Occipital lobe (tissue), 2 donors: ENCODE results near the gene ITGB8. TPM values are rescaled to one million over a fixed set of nuclear protein-coding genes. Genes with fewer than 3 reads are reported as not detected.

Source experiments
- DNase-seq: peaks from one replicate; lab custom pipeline; 2025; lab: John Stamatoyannopoulos, UW
- total RNA-seq: library from RNA; depleted of rRNA; stranded (reverse); fragments of >200 nt; gene quantifications from one replicate; pipeline ENCODE4 v1.2.3, GENCODE V29; 2014

ITGB8 gene
- total RNA-seq, 1 donor from 2014 or later = 109 TPM

DNA sequence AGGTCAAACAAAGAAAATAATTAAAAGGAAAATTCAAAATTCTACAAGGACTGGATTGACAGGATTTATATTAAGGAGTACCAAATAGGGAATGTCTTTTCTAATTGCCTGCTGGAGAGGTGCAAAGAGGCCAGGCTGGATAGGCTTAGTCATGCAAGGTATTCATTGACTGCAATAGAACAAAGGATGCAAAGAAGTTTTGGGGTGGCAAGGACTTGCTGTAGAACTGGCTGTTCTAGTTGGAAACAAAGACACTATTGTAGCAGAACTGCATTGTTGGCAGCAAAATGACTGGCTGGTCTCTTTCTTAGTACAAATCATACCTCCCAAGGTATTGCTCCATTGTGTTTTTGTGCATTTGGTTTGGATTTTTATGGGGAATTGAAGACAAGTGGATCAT, 10.1 kb downstream of the ITGB8 start:
- DNase-seq = peak; percentile 33

DNA sequence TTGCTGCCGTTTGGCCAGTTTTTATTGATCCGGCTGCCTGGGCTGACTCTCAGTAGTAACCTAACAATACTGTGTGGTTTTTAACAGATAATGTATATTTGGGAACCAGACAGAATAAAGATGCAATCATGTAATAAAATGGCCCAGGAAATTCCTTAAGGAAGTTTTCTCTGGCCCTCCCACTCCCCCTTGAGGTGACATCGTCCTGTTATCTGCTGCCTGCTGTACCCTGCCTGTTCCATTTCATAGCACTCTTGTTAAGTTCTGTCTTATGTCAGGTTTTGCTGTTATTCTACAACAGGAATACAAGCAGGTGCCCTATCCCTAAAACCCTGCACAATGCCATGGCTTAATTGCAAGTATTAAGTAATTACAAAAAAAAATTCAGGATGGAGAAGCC, 12.5 kb downstream of the ITGB8 start:
- DNase-seq = no peak

DNA sequence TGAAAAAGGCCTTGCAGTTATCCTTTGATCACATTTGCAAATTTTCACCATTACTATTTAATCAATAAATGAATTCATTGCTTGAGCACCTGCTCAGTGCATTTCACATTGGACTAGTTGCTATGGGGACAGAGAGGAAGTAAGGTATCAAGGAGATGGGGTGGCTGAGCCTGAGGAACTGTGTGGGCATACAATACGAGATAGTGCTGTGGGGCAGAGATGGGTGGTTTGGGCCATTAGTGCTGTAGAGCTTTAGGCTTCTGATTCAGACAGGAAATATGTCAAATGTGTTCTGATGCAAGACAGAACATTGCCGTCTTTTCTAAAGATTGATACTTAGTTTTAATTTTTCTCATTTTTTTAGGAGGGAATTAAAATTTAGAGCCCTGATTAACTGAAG, 13.2 kb downstream of the ITGB8 start:
- no peak for DNase-seq

DNA sequence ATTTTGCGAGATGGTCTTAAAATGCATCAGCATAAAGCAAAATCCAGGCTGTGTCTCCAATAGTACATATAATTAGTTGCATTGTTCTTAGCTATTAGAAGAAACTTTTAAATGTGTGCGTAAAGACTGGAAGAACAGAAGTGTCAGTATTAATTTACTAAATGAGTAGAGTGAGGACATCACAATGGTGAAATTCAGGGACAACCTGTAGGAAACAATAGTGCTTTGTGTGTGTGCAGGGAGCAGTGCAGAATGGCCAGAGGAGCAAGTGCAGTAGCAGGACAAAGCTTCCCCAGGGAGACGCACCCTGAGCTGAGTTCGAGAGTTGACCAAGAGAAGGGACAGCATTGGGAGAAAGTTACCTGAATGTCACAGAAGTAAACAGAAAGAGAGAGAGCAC, 13.7 kb downstream of the ITGB8 start:
- no peak for DNase-seq

DNA sequence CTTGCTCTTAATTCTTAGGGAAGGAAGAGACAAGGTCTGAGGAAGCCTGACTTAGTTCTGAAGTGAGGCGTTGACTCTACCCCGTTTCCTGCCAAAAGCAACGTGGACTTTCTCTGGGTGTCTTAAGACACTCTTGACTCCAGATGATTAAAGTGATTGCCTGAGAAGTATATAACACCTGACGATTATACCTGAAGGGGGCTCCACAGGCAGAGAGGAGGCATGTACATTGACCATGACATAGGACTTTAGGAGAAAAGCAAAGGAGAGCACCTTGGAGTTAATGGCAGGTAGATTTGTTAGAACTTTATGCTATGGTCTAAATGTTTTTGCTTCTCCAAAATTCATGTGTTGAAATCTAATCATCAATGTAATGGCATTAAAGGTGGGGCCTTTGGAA, 15.9 kb downstream of the ITGB8 start:
- DNase-seq = no peak

DNA sequence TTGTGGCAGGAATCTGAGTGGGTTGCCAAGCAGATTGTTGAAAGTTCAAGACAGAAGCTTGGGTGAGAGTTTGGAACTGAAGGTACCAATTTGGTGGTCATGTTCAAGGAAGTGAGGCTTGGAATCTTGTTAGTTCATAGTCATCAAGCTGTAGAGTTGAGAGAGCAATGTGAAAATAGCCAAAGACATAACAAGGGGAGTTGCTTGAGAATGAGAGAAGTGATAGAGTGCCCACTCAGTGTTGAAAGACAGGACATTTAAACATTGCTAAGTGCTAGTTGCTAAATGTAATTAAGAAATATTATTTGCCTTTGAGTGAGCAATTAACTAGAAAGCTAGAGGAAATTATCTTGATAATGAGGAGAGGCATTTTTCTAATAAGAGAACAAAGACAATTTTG, 17.0 kb downstream of the ITGB8 start:
- DNase-seq = no peak

DNA sequence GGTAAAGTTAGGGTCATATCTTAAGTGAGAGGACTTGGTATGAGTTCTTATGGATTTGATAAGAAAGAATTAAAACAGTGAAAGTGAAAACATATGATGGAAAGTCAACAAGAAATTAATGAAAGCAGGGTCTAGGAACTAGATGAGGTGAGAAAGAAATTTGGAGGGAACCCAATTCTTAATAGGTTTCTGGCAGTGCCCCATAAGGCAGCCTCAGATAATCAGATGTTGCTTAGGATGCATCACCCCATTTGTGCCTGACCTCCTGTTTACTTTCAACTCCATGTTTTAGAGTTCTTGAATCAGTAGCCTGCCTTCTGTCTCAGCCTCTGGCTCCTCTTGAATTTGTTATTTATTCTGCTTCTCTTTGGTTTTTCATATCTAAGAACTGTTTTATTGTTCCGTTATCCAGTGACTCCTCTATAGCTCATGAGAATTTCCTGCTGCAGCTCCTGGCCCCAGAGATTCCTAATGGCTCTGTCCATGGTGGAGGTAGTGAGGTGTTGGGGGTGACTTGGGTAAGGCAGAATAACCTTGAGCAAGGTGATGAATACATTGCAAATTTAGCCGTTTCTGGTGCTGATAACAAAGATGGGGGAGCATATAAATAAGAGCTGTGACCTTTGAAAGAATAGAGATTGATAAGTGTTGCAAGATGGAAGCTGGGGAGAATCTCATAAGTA, 17.6 kb downstream of the ITGB8 start:
- no peak for DNase-seq

DNA sequence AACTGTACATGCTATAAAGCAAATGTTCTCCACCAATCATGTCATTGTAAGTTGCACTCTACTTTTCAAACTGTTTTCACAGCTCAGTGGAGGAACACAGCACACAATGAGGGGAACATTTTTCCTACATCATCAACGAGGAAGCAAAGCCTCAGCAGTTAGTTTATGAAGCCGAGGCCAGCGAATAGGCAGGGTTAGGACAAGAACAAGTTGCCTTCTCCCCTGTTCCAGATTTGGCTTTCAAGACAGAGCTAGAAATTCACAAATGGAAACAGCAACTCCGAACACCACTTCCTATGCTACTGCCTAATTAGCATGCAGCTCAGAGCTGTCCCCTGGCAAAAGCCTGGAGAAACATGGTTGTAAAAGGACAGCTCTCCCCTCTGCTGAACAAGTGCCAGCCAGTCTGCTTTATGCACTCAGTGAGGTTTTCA, 19.8 kb downstream of the ITGB8 start:
- peak; percentile 40 for DNase-seq

DNA sequence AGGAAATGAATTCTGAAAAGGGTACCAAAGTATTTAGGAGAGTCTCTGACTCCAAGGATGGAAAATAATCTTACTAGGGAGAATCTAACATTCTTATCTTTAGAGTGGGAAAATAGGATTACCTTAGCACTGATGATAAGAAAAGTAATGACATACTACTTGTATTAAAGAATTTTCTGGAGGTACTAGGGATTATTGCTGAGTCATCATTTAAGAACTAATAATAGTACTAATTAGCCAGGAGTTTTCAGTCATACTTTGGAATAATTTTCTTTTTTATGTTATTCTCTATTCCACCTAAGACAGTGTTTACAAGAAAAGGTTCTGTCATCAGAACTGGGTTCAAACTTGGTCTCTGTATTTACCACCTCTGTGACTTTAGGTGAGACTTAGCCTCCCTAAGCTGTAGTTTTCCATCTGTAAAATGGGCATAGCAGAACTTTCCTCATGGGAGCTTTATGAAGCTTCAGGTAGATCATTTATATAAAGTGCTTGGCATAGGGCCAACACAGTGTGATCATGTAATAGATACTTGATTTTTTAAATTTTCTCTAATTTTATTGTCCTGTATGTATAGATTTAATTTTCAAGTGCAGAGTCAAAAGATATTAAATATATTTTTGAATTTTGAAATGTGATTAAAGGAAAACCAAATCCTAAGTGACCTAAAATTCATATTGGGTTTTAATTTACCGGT, 20.4 kb downstream of the ITGB8 start:
- no peak for DNase-seq

DNA sequence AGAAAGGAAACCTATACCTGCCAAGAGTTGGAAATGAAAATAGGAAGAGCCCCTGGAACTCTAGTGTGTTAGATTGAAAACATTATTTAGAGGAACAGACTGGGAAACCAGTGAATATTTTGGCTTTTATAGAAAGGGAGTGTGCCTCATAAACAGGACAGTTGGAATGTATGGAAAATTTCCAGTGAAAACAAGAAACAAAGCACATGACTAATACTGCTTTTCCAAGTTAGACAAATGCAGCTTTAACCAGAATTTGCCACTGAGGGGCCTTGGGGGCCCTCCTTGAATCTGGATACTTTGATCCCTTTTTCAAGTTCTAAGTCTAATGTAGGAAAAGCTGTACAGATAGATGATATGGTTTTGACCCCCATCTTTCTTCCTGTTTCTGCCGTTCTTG, 21.2 kb downstream of the ITGB8 start:
- no peak for DNase-seq

DNA sequence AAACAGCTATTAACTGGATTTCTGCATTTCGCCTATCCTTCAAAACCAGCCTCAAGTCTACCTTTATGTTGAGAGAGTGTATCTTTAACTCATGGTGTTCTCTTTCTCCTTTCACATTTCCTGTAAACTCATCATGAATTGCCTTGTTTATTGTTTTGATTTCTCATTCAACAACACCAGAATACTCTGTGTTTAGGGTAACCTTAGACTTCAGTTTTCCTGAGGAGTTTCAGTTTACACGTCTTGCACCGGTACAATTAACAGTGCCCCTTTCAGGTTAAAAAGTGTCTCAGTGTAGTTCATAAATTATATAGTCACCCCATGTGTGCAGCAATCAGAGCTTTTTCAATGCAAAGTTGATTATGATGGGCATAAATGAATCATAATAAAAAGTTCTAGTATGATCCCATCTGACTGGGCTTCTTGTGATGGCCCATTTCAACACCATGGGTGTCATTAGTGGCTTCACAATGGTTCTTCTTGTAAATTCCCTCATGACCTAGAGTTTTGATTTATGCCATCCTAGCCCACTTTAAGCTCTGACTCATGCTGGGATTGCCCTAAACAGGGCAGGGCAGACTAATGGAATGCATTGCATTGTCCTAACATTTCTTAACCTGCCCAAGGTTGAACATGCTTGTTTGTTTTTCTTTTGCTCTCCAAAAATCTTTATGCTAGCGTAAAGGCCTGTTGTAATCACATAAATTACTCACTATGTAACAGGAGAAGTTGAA, 22.0 kb downstream of the ITGB8 start:
- no peak for DNase-seq

DNA sequence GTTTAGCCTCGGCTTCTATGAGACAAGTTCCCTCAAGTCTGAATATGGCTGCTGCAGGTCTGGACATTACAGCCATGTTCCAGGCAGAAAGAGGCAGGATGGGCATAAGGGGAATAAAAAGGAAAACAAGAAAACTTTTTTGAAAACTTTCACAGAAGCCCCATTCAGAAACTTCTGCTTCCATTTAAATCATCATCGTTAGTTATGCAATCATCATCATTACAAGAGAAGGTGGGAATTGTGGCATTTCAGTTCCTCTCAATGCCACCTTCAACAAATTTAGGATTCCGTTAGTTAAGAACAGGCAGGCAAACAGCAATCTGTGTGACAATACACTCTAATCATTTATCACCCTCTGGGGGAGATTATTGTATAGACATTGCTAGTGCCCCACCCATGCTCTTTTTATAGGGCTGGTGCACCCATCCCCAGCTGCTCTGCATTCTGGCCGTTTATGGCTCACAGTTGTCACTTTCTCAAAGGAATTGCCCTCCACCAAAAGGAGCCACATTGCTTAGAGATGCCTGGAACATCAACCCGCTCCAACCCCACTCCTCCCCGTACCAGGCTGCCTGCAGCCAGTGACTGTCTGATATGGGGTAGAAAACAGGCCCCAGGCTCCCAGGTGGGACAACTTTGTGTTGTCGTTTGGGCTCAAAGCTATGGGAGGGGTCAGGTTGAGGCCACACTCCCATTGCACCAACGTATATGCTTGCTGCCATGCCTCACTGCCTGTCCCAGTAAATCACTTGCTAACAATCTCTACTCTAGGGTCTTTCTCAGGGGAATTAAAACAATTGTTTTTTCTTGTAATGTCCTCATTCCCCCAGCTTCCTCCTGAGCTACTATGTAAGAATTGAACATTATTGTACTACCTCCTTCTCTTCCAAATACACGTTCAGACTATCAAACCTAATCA, 24.2 kb downstream of the ITGB8 start:
- no peak for DNase-seq

DNA sequence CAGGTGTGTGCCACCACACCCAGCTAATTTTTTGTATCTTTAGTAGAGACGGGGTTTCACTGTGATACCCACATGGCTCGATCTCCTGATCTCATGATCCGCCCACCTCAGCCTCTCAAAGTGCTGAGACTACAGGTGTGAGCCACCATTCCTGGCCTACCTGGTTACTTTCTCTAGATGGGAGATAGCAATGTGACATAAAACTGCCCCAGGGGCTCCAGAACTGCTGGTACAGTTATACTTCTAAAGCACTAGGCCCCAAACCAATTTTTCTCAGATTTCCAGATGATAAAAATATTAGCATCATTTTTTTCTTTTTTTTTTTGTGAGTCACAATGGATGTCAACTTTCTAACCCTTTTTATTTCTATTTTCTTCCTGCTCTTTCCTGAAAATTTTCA, 27.4 kb downstream of the ITGB8 start:
- DNase-seq = no peak

DNA sequence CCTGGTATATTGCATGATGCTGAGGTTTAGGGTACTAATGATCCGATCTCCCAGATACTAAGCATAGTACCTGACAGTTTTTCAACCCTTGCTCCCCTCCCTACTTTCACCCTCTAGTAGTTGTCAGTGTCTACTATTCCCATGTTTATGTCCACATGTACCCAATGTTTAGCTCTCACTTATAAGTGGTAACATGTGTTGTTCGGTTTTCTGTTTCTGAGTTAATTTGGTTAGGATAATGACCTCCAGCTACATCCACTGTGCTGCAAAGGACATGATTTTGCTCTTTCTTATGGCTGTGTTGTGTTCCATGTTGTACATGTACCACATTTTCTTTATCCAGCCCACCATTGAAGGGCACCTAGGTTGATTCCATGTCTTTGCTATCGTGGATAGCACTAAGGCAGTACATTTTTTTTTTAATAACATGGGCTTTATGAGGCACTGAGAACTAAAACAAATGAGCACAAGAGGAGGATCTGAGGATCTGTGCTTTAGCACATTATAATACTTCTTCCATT, 28.1 kb downstream of the ITGB8 start:
- no peak for DNase-seq

DNA sequence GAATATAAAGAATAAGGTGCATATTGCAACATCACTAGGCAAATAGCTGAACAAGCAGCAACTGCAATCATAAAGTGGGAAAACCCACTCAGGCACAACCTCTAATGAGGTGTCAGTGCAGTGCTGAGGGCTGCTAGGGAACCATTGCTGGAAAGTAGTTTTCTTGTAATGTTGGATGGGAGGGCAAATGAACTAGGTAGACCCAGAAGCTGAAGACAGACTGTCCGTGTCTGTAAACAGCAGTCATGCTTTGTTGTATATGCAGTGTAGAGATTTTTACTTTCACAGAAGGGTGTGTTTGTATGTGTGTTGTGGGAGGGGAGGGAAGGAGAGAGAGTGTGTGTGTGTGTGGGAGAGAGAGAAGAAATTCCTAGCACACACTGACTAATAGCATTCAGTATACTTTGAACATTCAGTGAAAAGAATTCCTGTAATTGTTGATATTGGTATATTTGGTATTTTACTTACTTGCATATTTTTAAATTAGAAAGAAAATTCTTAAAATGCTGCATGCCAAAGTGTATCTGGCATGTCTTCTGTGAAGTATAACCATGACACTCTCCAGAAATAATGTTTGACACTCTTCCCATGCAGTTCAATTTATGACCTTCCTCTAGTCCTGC, 28.8 kb downstream of the ITGB8 start:
- DNase-seq = no peak

DNA sequence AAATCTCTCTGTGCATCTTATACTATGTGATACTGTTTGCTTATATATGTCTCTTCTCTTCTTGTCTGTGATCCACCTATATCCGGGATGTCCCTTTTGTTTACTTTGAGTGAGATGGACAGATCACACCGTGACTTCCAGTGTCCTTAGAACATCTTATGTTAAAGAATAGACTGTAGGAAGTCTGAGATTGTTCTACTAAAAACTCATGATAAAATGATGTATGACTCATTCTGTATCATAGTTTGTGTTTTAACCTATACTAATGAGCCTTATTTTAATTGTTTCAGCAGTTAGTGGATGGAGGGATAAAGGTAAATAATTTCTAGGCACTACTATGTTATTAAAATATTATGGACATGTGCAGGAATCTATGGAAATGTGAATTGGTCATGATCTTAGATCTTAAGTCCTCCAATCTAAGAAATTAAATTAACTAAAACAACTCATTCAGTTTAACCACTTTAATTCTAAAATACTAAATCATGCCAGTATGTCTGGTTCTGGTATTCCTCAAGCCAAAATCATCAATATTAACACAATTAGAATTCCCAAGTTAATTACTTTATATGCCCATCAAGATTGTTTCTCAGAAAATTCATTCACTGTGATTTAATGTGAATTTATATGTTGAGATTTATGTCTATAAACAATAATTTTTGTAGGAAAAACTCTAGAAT, 32.0 kb downstream of the ITGB8 start:
- no peak for DNase-seq

DNA sequence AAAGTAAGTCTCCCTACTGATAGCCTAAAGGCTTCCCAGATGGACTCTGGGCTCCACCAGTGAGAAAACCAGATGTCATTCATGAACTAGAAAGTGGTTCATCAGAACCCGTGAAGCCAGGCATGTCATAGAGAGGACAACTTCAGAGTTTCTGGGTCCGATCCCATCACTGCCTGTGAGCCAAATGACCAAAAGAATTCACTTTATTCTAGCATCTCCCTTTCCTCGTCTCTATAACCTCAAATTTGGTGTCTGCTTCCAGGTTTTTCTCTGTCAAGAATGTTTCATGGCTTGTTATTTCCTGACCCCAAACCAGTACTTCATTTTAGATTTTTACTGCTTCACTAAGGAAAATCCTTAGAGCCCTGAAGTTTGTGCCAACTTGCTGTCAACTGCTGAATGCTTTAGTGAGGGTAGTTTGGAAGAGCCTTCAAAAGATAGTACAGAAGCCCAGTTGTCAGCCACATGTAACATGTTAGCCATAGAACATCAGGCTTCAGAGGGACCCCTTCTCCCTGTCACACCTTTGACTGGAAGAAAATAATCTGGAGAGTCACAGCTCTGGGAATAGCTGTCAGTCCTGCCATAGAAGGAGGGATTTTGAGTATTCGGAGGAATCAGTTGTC, 34.0 kb downstream of the ITGB8 start:
- no peak for DNase-seq

DNA sequence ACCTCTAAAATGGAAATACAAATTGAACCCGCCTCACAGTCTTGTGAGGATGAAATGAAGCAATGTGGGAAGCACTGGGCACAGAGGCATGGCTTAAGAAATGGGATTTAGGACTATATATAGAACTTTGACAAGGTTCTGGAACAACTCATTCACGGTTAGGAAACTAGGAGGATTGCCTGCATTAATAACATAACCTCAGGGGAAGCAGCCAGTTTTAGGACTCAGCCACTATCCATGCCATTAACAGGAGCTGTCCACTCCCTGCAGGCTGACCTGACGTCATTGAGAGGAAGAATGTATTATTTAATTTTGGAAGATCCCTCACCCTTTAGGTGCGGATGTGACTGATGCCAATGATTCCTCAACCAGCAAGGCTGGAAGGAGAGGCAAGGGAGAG, 34.8 kb downstream of the ITGB8 start:
- DNase-seq = no peak

DNA sequence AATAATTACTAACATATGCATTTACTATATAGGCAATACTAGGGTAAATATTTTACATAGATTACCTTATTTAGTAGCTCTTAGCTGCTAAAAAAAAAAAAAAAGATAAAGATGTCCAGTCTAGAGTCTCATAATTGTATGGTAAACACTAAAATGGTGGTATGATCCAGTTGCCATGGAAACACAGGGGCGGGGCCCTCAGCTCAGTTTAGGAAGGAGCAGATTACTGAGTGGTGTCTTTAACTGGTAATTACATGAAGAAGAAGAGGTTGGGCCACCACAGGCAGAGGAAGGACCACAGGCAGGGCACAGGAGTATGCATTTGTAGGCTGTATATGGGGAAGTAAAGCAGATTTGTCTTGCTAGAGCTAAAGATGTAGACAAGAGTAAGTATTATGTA, 43.7 kb downstream of the ITGB8 start:
- no peak for DNase-seq

DNA sequence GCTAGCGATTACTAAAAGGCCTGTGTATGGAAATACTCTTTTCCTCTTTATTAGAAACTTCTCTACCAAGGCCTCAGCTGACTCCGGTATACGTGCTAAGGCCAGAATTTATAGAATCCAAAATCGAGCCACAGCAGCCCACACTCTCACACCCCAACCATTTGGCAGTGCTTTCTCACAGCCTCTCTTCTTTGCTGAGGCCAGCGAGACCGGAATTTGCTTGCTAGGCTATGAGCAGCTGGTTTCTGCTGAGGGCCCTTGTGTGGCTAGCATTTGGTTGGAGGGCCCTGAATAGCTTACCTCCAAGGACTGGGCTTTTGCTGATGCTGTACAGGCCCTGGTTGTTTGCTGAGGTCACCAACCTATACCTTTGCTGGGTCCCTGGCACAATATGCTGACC, 46.1 kb downstream of the ITGB8 start:
- peak; percentile 4 for DNase-seq
